Activated CD4-positive, alpha-beta T cell treated with anti-CD3 and anti-CD28 coated beads for 24 hours (primary cell): ENCODE data around the gene RAB15.

Experiments used
- DNase-seq, 2 donors: peaks; one replicate each; pipeline ENCODE4 v3.0.0-alpha.2; 2020; ENCODE audit warnings: low read depth in 2 of 2

The RAB15 gene

GRCh38 chr14:64910847-64911495 is 61.2 kb downstream of the RAB15 start:
- DNase-seq: no peak

GRCh38 chr14:64906022-64906421 is 66.1 kb downstream of the RAB15 start:
- no peak for DNase-seq

GRCh38 chr14:64899958-64900357 is 72.2 kb downstream of the RAB15 start:
- DNase-seq: no peak
